GM21390 (cell line): ENCODE results near the gene TTLL3.
"Not testable (repeated sequence)": the region's sequence is repeated elsewhere in the genome, so short reads cannot be mapped to it uniquely, and the experiment has no call there.

Experiments
- ATAC-seq: cut with Tn5 transposase; IDR thresholded peaks from one replicate; pipeline ENCODE4 v1.9.1; 2021; ENCODE audit not compliant: unreplicated experiment

The TTLL3 gene

GRCh38 chr3:9865125-9865637 lies 55.1 kb downstream of the TTLL3 start:
- ATAC-seq = not testable (repeated sequence)

DNA sequence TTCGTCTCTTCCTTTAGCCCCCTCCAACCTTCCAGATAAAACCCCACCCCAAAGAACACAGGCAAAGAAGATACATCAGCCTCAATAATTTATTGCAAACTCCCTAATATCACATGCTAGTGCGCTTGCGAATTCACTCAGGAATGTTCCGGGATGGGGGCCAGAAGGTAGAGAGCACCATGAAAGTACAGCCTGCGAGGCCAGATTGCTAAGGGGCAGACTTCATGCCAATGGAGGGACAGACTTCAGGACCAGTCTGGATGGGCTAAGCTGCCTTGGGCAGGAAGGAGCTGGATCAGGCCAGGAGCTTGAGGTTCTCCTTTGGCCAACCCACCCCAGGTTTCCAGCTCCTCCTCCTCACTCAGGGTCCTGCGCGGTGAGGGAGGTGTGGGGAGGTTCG lies 56.6 kb downstream of the TTLL3 start:
- no peak for ATAC-seq

DNA sequence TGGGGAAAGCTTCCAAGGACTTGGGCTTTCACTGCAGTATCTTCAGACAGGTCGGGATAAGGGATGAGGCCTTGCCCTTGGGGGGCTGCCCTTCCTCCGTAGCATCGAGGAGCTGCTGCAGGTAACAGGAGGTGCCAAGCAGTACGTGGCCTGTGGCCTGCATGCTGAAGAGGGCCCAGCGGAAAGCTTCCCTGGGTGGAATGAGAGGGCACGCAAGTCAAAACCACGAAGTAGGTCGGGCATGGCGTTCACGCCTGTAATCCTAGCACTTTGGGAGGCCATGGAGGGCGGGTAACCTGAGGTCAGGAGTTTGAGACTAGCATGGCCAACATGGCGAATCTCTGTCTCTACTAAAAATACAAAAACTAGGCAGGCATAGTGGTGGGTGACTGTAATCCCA lies 57.0 kb downstream of the TTLL3 start:
- ATAC-seq = no peak

DNA sequence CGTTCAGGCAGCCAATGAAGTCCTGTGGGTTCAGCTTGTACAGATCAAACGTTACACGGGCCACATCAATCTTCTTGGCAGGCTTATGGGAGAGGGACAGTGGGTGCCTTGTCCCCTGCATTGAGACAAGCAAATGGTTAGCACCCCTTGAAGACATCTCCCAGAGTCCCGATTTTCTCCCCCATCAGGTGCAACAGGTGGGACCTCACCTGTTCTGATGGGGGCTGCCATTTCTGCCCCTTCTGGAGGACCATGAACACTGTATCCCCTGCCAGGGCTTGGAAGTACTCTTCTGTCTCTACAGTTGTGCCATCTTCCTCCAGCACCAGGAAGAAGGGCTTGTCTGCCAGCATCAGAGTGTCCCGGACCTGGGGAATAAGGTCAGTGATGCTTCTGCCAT lies 59.9 kb downstream of the TTLL3 start:
- ATAC-seq = no peak

GRCh38 chr3:9870978-9871377 lies 60.9 kb downstream of the TTLL3 start:
- ATAC-seq = no peak

DNA sequence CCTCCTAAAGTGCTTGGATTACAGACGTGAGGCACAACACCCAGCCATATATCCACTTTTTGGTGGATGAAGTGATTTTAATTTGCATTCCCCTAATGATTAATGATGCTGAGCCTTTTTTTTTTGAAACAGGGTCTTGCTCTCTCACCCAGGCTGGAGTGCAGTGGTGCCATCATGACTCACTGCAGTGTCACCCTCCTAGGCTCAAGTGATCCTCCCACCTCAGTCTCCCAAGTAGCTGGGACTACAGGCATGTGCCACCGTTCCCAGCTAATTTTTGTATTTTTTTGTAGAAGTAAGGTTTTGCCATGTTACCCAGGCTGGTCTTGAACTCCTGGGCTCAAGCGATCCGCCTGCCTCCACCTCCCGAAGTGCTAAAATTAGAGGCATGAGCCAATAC lies 62.0 kb downstream of the TTLL3 start:
- not testable (repeated sequence) for ATAC-seq

DNA sequence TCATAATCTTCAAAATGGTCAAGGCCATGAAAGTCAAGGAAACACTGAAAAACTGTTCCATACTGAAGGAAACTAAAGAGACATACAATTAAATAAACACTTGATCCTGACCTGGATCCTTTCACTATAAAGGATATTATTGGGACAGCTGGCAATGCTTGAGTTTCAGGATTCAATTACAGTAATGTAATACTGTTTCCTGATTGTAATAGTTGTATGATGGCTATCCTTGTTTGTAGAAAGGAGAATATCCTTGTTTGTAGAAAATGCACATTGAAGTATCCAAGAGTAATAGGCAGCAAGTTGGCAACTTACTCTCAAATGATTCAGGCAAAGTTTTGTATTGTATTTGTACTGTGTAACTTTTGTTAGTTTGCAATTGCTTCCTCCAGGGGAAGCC lies 65.4 kb downstream of the TTLL3 start:
- no peak for ATAC-seq

DNA sequence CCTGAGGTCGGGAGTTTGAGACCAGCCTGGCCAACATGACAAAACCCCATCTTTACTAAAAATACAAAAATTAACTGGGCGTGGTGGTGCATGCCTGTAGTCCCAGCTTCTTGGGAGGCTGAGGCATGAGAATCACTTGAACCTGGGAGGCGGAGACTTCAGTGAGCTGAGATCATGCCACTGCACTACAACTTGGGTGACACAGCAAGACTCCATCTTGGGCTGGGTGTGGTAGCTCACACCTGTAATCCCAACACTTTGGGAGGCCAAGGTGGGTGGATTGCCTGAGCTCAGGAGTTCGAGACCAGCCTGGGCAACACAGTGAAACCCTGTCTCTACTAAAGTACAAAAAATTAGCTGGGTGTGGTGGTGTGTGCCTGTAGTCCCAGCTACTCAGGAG lies 66.2 kb downstream of the TTLL3 start:
- ATAC-seq = not testable (repeated sequence)

- ATAC-seq = no peak
Measured at GRCh38 chr3:9876991-9877390, 66.9 kb downstream of the TTLL3 start.

- no peak for ATAC-seq
Measured at GRCh38 chr3:9878700-9879099, 68.6 kb downstream of the TTLL3 start.

DNA sequence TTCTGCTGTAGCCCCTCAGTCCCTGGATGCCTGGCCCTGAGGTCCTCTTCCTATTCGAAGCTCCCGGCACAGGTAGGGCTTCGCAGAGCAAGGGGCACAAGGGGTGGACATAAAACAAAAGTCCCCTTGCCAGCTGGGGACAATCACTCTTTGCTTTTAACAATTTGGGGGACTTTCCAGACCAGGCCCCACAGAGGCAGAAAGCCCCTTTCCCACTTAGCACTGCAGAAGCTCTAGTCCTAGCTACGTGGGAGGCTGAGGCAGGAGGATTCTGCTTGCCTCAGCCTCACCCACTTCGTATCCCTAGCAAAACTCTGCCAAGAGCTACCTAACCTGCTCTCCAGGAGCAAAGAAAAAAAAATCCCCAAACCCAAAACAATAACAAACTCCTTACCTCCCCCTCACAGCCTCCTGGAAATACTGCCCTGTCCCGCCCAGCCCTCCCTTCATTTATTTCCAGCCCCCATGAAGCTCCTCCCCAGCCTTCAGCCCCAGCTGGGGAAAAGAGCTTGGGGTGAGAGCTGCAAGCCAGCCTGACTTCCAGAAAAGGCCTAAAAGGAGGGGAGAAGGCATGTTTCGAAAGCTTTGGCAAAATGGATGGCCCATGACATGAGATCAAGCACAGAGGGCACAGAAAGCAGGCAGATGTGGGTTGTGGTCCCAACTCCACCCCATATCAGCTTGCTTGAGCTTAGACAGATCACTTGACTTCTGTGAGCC lies 69.9 kb downstream of the TTLL3 start, which contains the start of gene CIDEC:
CIDEC (minus strand) TSS at position 424 of the 720 bp plus-strand sequence. CDS start 1,767 bp downstream, outside the sequence.
- no peak for ATAC-seq

- ATAC-seq = no peak
Measured at GRCh38 chr3:9881441-9881840, 71.4 kb downstream of the TTLL3 start.

GRCh38 chr3:9883706-9884554 lies 73.9 kb downstream of the TTLL3 start:
- ATAC-seq = no peak

GRCh38 chr3:9884555-9885165 lies 74.6 kb downstream of the TTLL3 start:
- ATAC-seq = no peak
